AG08395 (cell line): ENCODE results near the gene LZTR1.
A peak's percentile ranks its signal among the peaks of the same experiment; 100 is the strongest.
"Not testable (repeated sequence)": the region's sequence is repeated elsewhere in the genome, so short reads cannot be mapped to it uniquely, and the experiment has no call there.

Experiments used
- DNase-seq: peaks from one replicate; pipeline ENCODE4 v3.0.0; 2012; ENCODE audit warnings: mixed read lengths, low spot score

LZTR1 gene

DNA sequence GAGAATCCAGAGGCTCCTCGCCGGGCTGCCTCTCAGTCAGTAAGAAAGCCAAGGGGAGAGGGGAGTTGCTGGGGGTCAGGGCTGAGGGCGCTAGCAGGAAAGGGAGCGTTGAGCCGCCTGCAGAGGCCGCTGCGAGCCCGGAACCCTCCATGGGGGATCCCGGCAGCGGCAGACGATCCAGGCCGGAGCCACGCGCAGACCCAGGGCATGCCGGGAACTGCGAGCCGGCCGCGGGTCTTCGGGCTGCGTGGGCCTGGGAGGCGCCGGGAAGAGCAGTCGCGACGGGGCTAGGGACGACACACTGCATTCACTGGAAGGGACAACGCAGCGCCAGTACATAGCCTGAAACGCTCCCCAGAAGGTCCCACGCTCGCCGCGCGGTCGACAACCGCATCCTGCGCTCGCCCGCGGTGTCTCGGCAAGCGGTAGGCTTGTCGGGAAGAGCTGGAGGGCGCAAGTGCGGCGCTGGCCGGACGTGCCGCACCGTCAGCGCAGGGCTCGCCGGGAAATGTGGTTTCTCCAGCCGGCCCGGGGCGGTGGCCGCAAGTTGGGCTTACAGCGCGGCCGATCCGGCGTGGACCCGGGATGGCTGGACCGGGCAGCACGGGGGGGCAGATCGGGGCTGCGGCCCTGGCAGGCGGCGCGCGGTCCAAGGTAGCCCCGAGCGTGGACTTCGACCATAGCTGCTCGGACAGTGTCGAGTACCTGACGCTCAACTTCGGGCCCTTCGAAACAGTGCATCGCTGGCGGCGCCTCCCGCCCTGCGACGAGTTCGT is at the start of gene LZTR1:
Gene LZTR1 (plus strand): TSS at position 511 of the 776 bp plus-strand sequence. CDS start 75 bp downstream, at position 586.
- peak; percentile 90 for DNase-seq

DNA sequence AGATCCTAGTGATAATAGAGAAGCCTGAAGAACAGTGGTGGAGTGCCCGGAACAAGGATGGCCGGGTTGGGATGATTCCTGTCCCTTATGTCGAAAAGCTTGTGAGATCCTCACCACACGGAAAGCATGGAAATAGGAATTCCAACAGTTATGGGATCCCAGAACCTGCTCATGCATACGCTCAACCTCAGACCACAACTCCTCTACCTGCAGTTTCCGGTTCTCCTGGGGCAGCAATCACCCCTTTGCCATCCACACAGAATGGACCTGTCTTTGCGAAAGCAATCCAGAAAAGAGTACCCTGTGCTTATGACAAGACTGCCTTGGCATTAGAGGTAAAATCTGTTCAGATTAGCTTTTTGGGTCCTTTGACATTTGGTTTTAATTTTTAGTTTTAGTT is 48.2 kb upstream of the LZTR1 start:
- no peak for DNase-seq

DNA sequence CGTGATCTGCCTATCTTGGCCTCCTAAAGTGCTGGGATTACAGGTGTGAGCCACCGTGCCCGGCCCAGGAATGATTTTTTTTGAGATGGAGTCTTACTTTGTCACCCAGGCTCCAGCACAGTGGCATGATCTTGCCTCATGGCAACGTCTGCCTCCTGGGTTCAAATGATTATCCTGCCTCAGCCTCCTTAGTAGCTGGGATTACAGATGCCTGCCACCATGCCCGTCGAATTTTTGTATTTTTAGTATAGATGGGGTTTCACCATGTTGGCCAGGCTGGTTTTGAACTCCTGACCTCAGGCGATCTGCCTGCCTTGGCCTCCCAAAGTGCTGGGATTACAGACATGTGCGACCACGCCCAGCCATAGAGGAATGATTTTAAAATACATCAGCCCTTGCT is 47.0 kb upstream of the LZTR1 start:
- DNase-seq, result not testable (repeated sequence)

DNA sequence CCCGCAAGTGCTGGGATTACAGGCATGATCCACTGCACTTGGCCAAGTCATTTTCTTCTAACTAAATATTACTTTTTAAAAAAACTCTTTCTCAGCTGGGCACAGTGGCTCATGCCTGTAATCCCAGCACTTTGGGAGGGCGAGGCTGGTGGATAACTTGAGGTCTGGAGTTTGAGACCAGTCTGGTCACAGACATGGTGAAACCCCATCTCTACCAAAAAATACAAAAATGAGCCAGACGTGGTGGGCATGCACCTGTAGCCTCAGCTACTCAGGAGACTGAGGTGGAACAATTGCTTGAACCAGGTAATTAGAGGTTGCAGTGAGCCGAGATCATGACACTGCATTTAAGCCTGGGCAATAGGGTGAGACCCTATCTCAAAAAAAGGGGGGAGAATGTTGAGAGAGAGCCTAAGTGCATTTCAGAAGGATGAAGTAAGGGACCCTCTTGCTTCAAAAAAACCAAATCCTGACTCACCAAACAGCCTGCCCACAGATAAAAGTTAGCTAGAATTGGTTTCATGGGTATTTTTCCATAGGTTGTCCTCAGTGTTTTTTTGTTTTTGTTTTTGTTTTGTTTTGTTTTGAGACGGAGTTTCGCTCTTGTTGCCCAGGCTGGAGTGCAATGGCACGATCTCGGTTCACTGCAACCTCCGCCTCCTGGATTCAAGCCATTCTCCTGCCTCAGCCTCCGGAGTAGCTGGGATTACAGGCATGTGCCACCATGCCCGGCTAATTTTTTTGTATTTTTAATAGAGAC is 46.1 kb upstream of the LZTR1 start:
- DNase-seq, result not testable (repeated sequence)

DNA sequence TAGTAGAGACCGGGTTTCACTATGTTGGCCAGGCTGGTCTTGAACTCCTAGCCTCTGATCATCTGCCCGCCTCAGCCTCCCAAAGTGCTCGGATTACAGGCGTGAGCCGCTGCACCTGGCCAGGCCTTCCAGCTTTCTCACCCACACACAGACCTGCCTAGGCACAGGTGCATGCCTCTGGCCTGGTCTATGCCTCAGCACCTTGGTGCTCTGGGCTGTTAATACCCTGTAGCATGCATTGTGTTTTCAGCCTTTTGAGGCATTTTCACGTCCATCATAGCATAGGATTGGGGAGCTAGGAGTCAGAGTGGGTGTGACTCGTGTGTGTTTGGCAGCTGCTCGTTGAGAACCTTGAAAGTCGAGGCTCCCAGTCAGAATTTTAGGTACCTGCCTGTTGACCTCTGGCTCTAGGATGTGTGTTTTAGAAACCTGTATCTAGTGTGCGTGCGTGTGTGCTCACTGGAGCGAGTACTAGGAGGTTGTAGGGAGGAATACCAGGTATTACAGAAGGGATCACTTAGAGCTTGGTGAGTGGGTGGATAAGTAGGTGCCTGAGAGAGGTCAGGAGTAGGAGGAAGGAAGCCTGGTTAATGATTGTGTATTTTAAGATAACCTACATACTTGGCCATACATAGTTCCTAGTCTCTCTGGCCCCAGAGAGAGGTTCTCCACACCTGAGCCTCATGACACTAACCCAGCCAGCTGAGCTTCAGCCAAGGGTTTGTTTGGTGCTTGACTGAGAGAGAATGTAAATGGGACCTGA is 44.9 kb upstream of the LZTR1 start:
- DNase-seq, result no peak

DNA sequence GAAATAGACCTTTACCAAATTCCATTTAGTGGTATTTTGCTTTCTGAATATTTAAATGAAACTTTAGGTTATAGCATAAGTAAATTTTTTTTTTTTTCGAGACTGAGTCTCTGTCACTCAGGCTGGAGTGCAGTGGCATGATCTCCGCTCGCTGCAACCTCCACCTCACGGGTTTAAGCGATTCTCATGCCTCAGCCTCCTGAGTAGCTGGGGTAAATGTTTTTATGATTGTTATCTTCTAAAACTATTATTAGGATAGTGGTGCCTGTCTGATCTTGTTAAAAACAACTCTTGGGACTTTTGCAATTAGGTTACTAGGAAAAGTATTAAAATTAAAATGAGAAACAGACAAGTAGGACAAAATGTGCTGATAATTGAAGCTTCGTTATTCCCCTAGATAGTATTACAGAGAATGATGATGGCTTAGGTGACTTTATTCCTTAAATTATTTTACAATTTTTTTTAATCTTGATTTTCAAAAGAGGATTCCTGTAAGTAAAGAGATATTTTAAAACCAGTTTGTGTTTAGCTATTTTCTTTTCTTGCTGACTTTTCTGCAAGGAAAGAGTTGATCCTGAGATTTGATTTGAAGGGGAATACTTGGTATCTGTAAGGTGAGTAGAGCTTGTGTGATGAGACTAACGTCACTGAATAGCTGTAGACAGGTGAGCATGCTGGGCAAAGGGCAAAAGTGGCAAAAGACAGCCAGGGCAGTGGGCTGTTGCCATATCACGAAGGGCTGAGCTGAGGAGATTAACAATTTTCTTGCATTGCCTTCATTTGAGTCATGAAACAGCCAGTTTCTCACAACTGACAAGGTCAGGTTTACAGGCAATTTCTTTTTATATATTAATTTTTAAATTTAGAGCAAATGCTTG is 44.1 kb upstream of the LZTR1 start:
- DNase-seq, result no peak

DNA sequence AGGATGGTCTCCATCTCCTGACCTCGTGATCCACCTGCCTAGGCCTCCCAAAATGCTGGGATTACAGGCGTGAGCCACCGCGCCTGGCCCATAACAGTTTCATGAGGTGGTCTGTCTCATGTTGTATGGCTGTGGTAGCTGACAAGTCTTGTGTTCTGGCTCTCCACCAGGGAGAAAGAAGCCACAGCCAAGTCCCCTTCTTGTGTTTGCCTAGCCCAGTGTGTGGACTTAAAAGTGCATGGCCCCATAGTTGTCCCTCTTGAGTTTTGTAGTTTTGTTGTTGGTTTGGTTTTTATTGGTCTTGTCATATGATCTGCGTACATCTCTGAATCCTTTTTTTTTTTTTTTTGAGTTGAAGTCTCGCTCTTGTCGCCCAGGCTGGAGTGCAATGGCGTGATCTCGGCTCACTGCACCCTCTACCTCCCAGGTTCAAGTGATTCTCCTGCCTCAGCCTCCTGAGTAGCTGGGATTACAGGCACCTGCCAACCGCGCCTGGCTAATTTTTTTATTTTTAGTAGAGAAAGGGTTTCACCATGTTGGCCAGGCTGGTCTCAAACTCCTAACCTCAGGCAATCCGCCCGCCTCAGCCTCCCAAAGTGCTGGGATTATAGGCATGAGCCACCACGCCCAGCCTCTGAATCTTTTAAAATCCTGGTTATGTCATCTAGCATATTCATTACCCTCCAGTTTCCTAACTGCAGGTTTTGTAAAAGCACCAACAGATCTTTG is 42.5 kb upstream of the LZTR1 start:
- DNase-seq, result not testable (repeated sequence)

DNA sequence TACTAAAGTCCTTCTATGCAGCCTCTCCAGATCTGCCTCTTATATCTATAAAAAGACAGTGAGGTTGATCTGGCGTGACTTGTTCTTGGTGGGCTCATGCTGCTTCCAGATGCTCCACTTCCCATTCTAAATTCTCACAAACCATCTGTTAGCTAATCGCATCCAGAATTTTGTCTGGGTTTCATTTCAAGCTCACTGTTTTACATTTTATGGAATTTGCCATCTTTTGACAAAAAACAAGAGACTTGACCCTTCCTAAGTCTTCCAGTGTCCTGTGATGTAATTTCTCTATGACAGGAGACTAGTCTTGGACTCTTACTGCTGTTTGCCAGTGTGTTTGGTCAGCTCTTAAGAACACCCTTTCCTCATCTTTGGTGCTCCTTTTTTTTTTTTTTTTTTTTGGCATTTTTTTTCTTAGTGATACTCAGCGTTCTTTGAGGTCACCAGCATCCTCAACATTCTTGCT is 41.9 kb upstream of the LZTR1 start:
- peak; percentile 37 for DNase-seq

DNA sequence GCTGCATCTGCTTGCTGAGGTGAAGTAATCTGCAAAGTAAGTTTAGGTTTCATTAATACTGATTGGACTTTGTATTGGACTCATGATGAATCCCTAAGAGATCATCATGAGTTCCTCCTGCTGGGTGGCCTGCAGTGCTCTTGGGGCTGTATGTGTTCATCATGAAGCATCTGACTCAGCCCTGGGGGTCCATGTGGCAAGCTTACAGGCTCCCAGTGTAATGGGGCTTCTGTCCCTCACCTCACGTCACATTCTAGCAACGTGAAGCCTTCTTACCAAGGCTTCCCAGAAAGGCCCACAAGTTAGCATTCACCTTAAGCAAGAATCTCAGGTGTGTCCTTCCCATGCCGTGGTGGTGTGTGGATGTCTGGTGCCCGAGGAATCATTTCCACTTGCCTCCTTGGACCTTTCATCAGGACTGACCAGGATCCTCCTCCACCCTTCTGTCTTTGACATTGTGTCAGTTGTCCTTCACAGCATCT is 41.2 kb upstream of the LZTR1 start:
- DNase-seq, result no peak

DNA sequence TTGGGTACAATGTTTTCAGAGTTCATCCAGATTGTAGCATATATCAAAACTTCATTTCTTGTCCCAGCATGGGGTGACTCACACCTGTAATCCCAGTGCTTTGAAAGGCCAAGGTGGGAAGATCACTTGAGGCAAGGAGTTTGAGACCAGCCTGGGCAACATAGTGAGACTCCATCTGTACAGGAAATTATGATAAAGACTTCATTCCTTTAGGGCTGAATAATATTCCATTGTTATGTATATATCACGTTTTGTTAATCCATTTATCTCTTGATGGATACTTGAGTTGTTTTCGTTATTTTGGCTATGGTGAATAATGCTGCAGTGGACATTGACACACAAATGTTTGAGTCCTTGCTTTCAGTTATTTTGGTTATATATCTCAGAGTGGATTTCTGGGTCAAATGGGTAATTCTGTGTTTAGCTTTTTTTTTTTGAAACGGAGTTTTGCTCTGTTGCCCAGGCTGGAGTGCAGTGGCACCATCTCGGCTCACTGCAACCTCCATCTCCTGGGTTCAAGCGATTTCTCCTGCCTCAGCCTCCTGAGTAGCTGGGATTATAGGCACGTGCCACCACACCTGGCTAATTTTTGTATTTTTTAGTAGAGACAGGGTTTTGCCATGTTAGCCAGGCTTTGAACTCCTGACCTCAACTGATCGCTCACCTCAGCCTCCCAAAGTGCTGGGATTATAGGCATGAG is 39.7 kb upstream of the LZTR1 start:
- not testable (repeated sequence) for DNase-seq

DNA sequence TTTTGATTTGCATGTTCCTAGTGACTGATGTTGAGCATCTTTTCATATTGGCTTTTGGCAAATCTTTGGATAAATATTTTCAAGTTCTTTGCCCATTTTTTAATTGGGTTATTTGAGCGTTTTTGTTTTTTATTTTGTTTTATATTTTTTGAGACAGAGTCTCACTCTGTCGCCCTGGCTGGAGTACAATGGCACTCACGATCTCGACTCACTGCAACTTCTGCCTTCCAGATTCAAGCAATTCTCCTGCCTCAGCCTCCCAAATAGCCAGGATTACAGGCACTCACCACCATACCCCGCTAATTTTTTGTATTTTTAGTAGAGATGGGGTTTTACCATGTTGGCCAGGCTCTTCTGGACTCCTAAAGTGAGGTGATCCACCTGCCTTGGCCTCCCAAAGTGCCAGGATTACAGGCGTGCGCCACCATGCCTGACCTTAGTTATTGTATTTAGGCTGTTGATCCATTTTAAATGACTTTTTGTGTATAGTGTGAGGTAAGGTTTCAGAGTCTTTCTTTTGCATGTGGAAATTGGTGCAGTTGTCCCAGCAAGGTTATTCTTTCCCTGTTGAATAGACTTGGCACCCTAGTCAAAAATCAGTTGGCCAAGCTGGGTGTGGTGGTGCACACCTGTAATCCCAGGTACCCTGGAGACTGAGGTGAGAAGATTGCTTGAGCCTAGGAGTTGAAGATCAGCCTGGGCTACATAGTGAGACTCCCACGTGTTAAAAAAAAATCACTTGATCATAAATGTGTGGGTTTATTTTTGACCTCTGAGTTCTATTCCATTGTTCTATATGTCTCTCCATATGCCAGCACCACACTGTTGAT is 38.8 kb upstream of the LZTR1 start:
- no peak for DNase-seq

DNA sequence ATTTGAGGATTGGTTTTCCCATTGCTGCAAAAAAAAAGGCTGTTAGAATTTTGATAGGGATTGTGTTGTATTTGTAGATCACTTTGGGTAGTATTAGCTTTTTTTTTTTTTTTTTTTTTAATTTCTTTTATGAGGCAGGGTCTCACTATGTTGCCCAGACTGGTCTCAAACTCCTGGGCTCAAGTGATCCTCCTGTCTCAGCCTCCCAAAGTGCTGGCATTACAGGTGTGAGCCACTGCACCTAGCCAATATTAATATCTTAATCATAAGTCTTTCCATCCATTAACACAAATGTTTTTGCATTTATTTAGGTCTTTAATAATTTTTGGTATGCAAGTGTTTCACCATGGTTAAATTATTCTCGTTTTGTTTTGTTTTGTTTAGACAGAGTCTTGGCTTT is 38.1 kb upstream of the LZTR1 start:
- DNase-seq, result no peak

DNA sequence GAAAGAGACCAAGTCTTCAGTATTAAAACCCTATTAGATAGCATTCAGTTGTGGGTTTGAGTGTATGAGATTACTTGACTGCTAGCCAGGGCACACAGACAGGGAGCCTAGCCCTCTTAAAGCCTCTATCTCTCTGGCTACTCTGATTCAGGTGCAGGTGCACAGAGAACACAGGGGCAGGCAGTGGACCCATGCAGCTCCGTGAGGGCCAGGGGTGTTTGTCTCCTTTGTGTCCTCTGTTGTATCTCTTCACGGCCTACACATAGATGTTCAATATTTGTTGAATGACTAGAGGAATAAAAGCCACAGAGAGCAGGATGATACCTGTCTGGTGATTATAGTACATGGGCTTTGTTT is 36.5 kb upstream of the LZTR1 start:
- DNase-seq, result no peak

DNA sequence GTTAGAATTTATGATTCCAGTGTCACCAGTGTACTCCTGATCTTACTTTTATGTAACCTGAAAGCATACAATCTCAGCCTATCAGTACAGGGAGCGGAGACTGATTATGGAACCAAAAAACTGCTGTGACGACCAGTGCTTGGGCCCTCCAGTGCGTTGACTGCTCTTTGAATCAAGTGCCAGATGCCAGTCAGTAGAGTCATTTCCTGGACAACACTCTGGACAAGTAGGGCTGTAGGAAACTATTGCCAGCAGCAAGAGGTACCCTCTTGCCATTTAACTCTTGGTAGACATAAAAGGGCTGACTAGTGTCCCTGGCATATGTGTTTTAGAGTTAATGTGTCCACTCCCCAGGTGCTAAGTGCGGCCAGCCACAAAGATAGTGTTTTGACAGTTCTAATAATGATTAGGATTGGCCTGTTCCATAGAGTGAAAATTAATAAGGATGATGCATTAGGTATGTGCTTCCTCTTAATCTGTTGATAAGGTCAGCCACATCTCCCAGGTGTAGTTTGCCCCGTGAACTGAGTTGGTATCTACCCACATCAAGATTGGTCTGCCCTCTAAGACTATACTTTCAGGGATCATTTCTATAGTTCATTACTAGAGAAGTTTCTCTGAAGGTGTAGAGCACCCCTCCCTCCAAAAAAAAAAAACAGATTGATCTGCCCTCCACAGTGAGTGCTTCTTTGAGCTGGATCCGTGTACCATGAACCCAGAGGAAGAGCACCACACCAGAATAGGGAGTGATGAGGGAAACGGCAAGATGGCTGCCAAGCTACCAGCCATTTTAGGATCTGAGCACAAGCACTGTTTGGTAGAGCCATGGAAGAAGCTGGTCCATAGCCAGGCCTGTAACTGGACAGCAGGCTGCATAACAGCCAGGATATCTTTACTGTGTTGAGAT is 35.8 kb upstream of the LZTR1 start:
- peak; percentile 37 for DNase-seq

DNA sequence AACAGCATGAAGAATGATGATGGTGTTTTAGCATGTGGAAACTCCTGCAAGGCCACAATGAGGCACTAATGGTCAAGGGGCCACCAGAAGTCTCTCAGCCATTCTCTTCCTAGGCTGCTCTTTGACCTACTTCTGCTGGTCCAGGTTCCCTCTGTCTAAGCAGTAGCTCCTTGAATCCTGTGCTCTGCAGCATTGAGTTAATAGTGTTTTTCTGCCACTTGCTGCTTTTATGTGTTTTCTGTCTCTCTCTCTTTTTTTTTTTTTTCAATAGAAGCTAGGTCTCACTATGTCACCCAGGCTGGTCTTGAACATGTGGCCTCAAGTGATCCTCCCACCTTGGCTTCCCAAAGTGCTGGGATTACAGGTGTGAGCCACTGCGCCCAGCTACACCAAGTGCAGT is 35.1 kb upstream of the LZTR1 start:
- DNase-seq, result no peak

DNA sequence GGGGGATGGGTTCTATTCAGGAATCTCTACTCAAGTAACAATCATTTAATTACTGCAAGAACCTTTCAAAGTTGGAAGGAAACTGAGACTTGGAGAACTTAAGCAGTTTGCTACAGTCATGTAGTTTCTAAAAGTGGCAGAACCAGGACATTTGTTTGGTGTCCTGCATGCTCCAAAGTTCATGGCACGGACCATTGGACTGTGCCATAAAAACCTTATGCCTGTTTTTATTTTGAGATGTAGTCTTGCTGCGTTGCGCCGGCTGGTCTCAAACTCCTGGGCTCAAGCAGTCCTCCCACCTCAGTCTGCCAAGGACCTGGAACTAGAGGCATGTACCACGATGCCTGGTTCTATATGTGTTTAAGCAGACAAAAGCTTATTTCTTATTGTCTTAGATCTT is 33.6 kb upstream of the LZTR1 start:
- DNase-seq, result no peak

DNA sequence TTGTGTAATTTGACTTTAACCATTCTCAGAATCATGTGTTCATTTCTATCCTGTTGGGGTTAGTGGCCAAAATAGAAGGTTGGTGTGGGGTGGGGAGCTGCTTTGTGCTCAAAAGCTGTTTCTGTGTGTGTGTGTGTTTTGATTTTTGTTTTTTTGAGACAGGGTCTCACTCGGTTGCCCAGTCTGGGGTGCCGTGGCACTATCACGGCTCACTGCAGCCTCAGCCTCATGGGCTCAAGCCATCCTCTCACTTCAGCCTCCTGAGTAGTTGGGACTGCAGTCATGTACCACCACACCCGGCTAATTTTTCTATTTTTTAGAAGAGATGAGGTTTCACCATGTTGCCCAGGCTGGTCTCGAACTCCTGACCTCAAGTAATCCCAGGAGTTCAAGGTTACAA is 33.1 kb upstream of the LZTR1 start:
- no peak for DNase-seq

DNA sequence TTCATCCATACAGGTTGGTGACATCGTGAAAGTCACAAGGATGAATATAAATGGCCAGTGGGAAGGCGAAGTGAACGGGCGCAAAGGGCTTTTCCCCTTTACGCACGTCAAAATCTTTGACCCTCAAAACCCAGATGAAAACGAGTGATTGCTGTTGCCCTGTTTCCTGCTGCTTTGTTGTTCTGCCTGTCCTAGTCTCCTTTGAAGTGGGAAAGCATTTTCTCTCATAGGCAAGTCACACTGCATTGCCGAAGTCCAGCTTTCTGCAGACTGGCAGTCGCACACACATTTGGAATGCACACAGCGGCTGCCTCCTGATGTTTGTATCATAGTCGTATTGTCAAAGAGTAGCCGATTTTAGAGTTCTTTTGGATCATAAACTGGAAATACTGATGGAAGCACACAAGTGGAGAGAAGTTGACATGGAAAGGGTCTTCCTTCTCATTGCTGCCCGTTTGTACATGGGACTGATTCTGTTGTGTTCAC is 32.4 kb upstream of the LZTR1 start:
- no peak for DNase-seq
